GM18517 (cell line): Measurements from ENCODE around the gene TMC3.
A peak's percentile ranks its signal among the peaks of the same experiment; 100 is the strongest.

ENCODE experiments used
- ATAC-seq: cut with Tn5 transposase; IDR thresholded peaks from one replicate; pipeline ENCODE4 v1.9.1; 2021; ENCODE audit warnings: mild to moderate bottlenecking, moderate library complexity; ENCODE audit not compliant: unreplicated experiment

Gene TMC3

DNA sequence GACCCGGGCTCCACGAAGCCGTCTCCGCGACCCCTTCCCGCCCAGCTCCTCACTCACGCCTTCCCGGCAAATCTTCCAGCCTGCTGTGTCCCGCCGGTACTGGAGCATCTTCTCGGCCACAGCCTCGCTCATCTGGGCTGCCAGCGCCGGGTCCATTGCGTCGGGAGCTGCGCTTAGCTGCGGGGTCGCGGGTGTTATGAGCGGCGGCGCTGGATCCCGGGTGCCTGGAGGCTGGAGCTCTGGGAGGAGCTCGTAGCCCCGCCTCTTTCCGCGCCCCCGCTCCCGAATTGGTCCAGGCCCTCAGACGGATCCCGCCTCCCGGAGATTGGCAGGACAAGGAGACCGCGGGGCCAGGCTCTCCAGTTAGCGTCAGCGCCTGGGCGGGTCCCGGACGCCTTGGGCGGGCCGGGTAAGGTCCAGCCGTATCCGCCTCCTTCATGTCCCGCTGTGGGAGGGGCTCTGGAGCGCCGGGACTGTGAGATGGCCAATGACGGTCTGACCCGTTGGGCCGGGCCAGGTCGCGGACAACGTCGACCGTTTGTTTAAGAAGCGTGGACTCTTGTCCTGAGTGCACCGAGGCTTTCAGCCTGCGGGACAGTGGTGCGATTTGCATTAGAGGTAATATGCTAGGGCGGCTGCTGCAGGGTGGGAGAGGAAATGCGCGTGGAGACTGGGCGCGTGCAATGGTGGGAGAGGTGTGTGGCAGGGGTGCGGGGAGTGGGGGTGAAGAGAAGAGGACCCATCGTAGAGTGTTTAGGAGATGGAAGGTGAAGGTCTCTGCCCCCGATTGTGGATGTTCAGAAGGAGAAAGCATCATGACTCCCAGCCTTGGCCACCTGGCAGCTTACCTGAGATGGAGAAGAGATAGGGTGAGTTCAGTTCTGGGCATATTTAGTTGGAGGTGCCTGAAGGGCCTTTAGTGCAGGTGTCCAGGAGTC is 49.8 kb downstream of the TMC3 start, which contains the start of gene STARD5:
Gene STARD5 (minus strand): TSS at position 198 of the 938 bp plus-strand sequence. CDS start 42 bp downstream, at position 156.
- ATAC-seq, result peak; percentile 92

DNA sequence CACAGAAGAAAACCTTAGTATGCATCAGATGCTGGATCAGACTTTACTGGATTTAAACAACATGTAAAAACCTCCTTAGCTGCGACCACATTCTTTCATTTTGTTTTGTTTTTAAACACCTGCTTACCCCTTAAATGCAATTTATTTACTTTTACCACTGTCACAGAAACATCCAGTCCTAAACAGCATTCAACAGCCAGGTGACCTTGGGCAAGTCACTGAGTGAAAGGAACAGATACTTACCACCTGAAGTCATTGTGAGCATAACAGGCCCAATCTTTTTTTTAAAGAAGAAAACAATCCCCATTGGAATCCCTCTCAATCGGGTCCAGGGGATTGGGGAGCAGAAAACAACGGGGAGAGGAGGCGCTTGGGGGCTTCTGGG is 50.5 kb downstream of the TMC3 start:
- peak; percentile 25 for ATAC-seq

DNA sequence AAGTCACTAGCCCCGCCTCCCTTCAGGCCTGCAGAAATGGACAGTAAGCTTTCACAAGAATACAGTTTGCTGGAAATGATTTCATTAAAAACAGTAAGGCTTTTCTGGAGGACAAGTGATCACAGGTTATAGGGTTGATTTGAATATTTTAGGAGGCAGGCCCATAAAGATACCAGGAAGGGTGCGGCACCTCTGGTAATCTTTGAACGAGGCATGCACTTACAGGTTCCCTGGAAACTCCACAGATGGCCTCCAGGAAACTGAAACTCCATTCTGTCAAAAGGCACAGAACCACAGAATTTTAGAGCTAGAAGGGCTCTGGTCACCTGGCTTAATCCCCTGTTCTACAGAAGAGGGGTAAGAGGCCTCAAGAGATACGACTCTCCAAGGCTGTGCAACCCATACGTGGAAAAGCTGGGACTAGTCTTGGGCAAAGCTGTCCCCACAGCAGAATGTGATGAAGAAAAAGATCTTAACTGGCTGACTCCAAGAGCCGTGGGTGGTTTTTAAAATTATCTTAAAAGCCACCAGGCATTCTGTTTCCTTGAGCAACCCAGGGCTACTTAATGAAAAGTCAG is 51.2 kb downstream of the TMC3 start:
- ATAC-seq, result no peak

DNA sequence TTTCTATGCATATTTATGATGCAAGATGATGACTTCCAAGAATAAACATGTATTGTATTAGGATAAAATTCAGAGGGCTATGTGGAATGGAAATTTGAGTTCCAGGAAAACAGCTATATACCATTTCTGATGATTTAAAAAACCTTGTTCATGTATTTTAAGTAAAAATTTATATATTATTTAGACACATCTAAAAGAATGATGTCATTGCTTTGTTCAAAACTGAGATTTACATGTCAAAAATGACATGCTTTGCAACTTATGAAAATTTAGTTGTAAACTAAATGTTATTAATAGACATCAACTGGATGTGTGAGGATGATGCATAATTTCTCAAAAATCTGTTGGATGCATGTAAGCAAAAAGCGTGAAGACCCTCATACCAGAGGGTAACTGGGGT is 52.3 kb downstream of the TMC3 start:
- no peak for ATAC-seq

DNA sequence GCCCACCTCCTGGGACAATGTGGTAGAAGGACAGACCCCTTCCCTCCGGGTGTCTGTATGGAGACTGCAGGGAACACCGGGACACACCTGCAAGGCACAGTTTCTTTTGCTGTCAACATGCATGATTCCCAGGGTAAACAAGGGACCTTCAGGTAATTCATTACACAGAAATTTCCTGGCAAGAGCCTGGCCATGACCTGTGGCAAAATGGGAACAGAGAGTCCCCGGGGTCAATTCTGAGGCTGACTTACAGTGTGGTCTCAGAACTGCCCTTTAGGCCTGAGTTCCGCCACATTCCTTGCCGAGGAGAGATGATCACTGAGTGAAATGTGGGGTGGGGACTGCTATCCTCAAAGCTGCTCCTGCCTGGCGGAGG is 56.4 kb downstream of the TMC3 start:
- no peak for ATAC-seq

DNA sequence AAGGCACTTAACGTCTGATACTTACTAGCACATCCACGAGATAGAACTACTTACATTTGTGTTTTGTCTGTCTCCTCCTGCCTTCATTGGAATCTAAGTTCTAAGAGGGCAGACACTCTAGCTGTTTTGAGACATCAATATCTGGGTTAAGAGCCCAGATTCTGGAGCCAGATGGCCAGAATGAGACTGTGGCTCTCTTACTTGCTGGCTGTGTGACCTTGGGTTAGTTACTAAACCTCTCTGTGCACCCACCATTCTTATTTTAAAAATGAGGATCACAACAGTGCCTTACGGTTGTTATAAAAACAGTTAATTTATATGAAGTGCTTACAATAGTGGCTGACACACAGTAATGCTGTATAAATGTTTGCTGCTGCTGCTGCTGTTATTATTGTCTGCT is 57.7 kb downstream of the TMC3 start:
- no peak for ATAC-seq

DNA sequence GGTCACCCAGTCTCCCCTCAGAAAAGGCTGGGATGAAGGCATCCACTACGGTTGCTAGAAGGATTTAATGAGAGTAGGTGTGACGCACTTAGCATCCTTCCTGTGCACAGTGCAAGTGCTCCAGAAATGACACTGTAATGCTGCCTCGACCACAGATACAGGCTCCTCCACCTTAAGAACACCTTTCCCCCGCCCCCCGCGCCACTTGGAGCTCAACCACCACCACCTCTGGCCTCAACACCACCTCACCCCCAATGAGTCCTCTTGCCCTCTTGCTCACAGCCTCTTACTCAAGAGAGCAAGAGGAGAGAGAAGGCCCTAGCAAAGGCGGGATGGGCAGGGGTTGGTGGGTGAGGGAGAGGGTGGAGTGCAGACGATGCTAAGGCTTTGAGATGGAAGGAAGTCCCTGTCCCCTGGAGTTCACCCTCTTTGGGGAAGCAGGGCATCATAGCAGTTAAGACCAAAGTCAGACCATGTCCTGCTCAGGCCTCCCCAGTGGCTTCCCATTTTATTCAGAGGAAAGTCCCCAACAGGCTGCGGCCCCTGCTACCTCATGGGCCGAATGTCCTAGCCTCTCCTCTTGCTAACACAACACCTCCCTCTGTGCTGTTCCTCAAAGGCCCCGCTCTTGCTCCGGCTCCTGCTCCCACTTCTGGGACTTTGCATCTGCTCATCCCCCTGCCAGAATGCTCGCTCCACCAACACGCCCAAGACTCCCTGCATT is 58.4 kb downstream of the TMC3 start:
- ATAC-seq, result no peak

DNA sequence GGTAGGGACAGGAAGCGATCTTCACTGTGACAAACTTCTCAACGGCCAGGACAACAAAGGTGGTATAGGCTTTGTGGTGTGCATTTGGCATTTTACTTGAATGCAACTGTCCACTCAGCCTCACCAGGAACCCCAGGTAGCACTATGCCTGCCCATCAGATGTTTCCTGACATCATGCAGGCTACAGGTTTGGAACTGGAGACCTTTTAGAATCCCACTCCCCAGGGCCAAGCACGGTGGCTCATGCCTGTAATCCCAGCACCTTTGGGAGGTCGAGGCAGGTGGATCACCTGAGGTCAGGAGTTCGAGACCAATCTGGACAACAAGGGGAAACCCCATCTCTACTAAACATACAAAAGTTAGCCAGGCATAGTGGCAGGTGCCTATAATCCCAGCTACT is 59.6 kb downstream of the TMC3 start:
- ATAC-seq, result no peak

DNA sequence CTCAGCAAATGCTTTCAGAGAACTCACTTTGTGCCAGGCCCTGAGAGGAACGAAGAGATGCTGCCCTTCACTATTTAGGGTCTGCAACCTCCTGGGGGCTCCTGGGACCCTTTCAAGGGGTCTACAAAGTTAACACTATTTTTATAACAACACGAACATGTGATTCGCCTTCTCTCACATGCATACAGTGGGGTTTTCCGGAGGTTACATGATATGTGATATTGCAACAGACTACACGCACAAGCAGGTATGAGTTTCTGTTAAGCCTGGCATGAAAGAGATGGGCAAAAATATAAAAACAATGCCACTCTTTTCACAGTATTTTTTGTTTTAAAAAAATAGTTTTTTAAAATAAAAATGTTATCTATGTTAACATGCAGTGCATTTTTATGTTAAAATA is 60.3 kb downstream of the TMC3 start:
- no peak for ATAC-seq

DNA sequence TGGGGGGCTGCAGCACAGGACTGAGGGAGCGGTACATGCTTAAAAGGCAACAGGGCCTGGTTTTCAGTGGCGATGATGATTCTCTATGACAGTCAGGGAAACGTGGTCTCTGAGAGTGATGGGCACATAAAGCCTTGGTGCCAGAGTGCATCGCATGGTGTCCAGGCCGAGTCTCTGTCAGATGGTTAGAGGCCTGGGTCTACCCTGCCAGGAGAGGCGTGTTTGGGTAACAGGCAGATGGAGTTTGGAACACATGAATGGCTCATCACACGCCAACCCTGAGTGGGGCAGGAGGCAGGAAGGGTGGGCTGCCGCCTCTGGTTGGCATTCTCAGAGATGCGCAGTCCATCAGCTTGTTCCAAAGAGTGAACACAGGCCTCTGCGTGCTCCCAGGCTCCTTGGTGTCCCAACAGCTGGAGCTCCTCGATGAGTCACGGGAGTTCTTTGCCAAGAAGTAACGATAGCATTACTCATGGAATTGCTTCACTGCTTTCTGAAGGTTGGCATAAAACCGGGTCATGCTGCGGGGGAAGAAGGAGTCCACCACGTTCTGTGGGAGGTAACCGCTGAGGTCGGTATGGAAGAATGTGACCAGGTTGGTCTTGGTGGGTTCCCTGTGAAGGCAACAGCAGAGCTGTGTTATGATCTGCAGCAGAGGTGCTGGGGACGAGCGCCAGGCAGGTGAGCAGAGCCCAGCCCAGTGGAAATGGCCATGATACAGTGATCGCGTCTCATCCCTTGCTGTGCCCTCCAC is 61.0 kb downstream of the TMC3 start:
- no peak for ATAC-seq

DNA sequence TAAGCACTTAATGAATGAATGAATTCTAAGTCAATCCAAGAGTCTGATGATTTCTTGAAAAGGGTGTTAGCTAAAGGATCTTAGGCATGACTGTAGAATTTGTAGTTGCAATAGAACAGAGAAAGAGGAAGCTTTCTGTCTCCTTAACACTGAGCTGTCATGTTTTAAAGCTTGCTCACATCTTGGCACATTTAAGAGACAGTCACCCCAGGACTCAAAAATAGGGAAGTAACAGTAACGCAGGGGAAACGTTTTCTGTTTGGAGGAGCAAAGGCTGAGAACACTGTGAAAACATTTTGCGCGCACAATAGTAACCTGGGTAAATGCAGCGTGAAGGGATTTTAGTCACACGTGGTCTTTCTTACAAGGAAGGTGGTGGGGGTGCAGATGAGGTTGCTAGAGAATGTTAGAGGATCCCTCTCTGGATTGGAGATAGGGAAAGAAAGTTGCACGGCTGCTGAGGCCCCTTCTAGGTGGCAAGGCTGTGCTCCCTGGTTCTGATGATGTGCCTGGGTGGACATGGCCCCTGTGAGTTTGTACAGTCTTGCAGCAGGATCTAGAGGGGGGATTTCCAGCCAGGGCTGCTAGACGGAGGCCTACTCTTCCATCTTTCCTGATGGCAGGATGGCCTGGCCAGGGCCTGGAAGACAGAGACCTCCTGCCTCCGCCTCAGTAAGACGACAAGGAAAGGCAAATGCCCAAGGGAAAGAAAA is 62.1 kb downstream of the TMC3 start:
- ATAC-seq, result no peak

DNA sequence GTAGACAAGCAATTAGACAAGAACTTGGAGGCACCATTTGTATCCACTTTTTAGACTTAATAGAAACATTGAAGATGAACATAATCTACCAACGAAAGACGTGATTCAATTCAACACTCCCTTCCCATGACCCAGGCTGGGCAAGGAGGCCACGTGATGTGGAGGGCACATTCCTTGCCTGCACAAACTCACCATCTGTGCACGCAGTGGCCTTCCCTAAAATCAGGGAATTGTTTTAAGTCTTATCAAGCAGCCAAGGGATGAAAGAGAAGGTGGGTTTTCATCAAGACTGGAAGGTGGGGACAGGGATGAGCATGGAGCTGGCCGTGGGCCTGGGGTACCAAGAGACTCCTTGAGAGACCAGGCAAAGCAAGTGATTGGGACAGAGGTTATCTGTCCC is 63.5 kb downstream of the TMC3 start:
- ATAC-seq, result no peak

DNA sequence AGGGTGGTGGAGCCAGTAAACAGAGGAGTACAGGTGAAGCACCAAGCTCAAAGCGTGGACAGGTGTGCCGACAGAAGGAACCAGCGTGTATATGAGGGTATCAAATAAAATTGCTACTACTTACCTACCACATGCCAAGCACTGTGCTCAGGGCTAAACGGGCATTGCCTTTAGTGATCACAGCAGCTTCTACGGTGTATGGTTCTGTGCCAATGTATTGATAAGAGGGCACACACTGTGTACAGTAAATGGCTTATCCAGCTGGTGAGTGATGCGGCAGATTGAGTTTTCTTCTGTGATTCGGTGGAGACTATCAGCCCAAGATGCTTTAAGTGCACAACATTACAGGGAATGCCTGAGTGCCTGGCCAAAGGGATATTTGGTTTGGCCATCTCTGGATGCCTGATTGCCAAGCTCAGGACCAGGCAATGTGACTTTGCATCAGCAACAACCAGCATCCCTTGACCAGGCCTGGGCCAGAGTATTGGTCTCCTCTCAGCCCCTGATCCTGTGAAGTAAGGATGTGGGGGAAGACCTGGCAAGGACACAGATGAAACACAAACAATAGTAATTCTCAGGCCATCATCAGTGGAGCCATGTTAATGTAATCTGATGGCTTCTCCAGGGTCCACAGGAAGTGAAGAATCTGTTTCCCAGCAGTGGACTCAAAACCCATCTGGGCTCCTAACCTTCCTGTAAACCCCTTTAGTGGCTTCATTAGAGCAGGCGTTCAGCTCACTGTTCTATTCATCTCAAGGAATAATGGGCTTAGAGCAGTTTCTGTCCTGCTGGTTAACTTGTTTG is 64.2 kb downstream of the TMC3 start:
- ATAC-seq, result no peak

DNA sequence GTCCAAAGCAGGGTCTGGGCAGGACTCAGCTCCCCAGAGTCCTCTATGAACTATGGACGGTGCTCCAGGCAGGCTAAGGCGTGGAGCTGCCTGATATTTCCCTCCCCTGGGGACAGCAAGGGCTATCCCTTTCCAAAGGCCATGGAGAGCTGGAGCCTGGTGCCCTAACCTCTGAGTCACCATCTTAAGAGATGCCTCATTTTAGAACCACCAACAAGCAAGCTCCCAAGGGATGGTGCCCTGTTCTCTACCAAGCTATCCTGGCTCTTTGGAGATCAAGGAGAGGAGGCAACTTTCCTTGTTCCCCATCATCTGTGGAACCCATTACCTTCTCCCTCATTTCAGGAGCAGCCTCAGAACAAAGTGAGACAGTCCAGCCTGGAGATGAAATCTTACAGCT is 65.8 kb downstream of the TMC3 start:
- ATAC-seq, result no peak

DNA sequence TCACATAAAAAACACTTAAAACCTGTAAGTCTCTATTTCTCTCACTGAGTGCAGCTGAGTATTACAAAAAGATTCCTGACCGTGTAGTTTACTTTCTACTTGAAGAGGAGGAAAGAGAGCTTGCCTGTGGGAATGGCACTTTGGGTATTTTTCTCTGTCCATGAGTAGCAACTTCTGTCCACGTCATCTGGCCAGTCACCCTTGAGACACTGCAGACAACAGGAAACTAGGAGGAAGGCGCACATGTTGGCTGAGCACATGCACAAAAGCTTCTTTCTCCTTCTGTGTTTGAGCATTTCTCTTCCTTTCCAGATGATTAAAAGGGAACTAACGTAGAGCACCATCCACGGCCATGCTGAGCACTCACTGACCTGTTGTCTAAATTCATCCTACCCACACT is 69.8 kb downstream of the TMC3 start:
- no peak for ATAC-seq

DNA sequence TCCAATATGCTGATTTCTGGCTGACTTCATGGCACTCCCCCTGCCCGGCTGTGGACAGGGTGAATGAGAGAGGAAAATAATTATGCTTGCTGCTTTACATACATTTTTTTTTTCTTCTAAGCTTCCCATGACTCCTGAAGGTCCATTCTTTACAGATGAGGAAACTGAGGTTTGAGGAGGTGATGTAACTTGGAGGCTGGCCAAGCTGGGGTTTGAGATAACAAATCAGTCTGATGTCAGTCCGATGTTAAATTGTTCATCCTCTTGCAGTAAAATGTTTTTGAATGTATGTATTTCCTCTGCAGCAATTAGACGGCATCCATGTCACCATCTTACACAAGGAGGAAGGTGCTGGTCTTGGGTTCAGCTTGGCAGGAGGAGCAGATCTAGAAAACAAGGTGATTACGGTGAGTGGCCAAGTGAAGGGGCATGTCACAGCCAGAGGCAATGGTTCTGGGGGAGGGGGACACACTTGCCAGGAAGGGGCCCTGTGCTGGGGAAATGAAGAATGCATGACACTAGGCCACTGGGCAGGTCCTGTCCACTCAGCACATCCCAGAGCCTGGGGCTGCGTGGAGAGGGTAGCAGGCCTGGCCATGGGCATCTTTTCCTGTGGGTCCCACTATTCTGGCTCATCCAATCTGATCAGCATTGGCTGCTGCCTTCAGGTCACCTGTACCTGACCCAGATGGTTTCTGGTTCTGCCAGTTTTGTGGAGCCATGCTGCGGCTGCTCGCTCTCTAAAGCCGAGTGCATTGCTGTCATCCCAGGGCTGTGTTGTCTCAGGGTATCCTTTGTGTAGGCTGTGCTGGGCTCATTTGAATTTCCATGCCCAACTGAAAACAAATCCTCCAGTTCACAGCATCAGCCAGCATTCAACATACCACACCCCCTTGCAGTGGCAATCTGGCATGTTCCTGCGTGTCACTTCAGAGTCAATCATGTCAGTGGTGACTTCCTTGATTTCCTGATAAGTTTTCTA is 70.5 kb downstream of the TMC3 start:
- ATAC-seq, result no peak

DNA sequence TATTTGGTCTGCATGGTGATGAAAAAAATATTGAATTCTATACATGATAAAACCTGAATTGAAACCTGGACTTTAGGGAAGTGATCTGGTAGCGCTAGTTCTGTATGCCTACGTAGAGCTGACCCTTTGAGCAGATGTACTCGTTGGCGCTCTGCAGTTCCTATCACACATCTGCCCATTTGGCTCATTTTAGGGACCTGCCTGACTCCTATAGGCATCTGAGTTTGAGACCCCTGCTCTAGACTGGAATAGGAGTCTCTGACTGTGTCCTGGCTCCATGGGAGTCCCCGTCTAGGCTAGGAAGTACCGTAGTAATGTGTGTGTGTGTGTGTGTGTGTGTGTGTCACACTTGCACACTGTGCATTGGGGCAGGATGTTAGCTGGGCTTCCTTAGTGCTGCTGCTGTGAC is 71.3 kb downstream of the TMC3 start:
- no peak for ATAC-seq

DNA sequence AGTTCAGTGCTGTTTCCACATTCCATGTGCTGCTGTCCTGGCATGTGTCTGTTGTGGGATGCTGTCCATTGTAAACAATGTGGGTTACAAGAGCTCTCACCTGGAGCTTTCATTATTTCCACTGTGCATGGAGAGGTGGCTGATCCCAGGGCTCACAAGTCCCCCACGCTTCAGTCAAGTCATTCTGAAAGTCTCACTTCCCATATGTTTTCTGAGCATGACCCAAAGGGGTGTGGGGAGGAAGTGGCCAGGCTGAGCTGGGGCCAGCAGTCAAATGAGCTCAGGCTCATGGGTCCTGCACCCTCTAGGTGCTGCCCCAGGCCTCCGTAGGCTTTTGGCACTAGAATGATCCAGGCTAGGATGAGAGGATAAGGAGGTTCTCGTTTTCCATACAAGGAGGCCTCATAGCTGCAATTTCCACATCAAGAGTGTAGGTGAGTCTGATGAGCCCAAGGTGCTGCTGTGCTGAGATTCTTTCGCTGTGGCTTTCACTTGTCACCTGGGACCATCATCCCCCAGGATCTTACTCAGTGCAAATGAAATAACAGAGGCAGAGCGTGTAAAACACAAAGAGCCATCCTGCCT is 72.1 kb downstream of the TMC3 start:
- peak; percentile 79 for ATAC-seq
